ENCODE measurements around the gene PBXIP1. TPM values are rescaled to one million over a fixed set of nuclear protein-coding genes. Genes with fewer than 3 reads are reported as not detected.
"Not testable (repeated sequence)": the region's sequence is repeated elsewhere in the genome, so short reads cannot be mapped to it uniquely, and the experiment has no call there.

The PBXIP1 gene
- total and polyA plus RNA-seq, 2 experiments from 2014 or later, result 53.0 to 61.0 TPM

- H3K27ac ChIP-seq, result no peak overlapping the region
Observed at GRCh38 chr1:154911691-154912550, 44.0 kb downstream of the PBXIP1 start.

GRCh38 chr1:154910851-154911250 is 45.0 kb downstream of the PBXIP1 start:
- no peaks in the 10 kb centered on the region for H3K9me2 ChIP-seq (replicated peaks; ENCODE audit: insufficient read depth)
- H3K27ac ChIP-seq, result no peak overlapping the region
- H3K9me3 ChIP-seq (ENCODE audit: low read depth), result no peaks in the 10 kb centered on the region
- no peaks in the 10 kb centered on the region for H4K20me1 ChIP-seq (ENCODE audit: insufficient read depth, poor library complexity, severe bottlenecking)
- DNase-seq (ENCODE audit: low spot score), result no peak
- no peaks in the 10 kb centered on the region for H3K79me2 ChIP-seq
- no peaks in the 10 kb centered on the region for H3K36me3 ChIP-seq (replicated peaks; ENCODE audit: insufficient read depth, low read depth)
- no peak overlapping the region for H3K4me2 ChIP-seq
- no peaks in the 10 kb centered on the region for H3K27me3 ChIP-seq
- TF ChIP-seq EZH2 (IDR thresholded peaks at IDR 0.05; ENCODE audit: borderline replicate concordance) (no peak), EZH2phosphoT487 (IDR thresholded peaks at IDR 0.05; ENCODE audit: low read depth, severe bottlenecking, unreplicated experiment) (no peak), CTCF (IDR thresholded peaks at IDR 0.05; ENCODE audit: poor library complexity) (no peak)
- 88% methylated on average over 5 of the region's 5 CpGs for WGBS (ENCODE audit: low lambda C conversion rate, missing lambda C conversion rate)
- H2AFZ ChIP-seq, result no peak overlapping the region
- H3K4me3 ChIP-seq, result no peak overlapping the region
- H3K4me1 ChIP-seq (ENCODE audit: insufficient read depth), result no peaks in the 10 kb centered on the region

More at GRCh38 chr1:154911691-154912550, 44.0 kb downstream of the PBXIP1 start:
- 91% methylated on average over 8 of the region's 8 CpGs for WGBS (ENCODE audit: low lambda C conversion rate, missing lambda C conversion rate)
- Histone ChIP-seq H3K4me2 (no peak overlapping the region), H3K9me3 (ENCODE audit: low read depth) (no peaks in the 10 kb centered on the region), H3K79me2 (no peaks in the 10 kb centered on the region), H3K4me3 (no peak overlapping the region), H3K36me3 (replicated peaks; ENCODE audit: insufficient read depth, low read depth) (no peaks in the 10 kb centered on the region), H3K9me2 (replicated peaks; ENCODE audit: insufficient read depth) (no peaks in the 10 kb centered on the region), H3K4me1 (ENCODE audit: insufficient read depth) (no peaks in the 10 kb centered on the region), H2AFZ (no peak overlapping the region), H3K27me3 (no peaks in the 10 kb centered on the region), H4K20me1 (ENCODE audit: insufficient read depth, poor library complexity, severe bottlenecking) (no peaks in the 10 kb centered on the region)
- DNase-seq (ENCODE audit: low spot score), result no peak
- TF ChIP-seq EZH2phosphoT487 (IDR thresholded peaks at IDR 0.05; ENCODE audit: low read depth, severe bottlenecking, unreplicated experiment), result no peak
- TF ChIP-seq CTCF (IDR thresholded peaks at IDR 0.05; ENCODE audit: poor library complexity), result no peak
- no peak for TF ChIP-seq EZH2 (IDR thresholded peaks at IDR 0.05; ENCODE audit: borderline replicate concordance)

GRCh38 chr1:154908937-154909336 is 47.0 kb downstream of the PBXIP1 start:
- H3K27ac ChIP-seq, result no peak overlapping the region
- H3K27me3 ChIP-seq, result no peaks in the 10 kb centered on the region
- no peak overlapping the region for H3K4me3 ChIP-seq
- no peak overlapping the region for H3K4me2 ChIP-seq
- no peaks in the 10 kb centered on the region for H4K20me1 ChIP-seq (ENCODE audit: insufficient read depth, poor library complexity, severe bottlenecking)
- no peaks in the 10 kb centered on the region for H3K9me2 ChIP-seq (replicated peaks; ENCODE audit: insufficient read depth)
- no peak for DNase-seq (ENCODE audit: low spot score)
- no peak overlapping the region for H2AFZ ChIP-seq
- WGBS (ENCODE audit: low lambda C conversion rate, missing lambda C conversion rate), result 89% methylated on average over 5 of the region's 5 CpGs
- no peaks in the 10 kb centered on the region for H3K9me3 ChIP-seq (ENCODE audit: low read depth)
- H3K36me3 ChIP-seq (replicated peaks; ENCODE audit: insufficient read depth, low read depth), result no peaks in the 10 kb centered on the region
- no peaks in the 10 kb centered on the region for H3K4me1 ChIP-seq (ENCODE audit: insufficient read depth)
- H3K79me2 ChIP-seq, result no peaks in the 10 kb centered on the region
- TF ChIP-seq EZH2phosphoT487 (IDR thresholded peaks at IDR 0.05; ENCODE audit: low read depth, severe bottlenecking, unreplicated experiment), result no peak
- no peak for TF ChIP-seq CTCF (IDR thresholded peaks at IDR 0.05; ENCODE audit: poor library complexity)
- no peak for TF ChIP-seq EZH2 (IDR thresholded peaks at IDR 0.05; ENCODE audit: borderline replicate concordance)

DNA sequence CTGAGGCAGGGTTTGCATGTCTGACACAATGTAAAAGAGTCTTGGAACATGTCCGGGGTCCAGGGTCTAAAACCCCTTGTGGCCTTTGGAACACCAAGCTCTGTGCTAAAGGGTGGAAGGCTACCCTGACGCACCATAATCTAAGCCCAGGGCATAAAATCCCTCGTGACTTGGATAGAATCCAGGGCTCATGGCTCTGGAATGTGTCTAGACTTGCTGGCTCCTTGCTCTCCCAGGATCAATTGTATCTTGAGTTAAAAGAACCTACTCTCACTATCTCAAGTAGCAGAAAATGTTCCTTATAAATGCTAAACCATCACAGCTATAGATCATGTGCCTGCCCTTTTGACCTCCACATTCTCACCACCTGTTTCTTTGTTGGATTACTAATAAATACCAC is 47.8 kb downstream of the PBXIP1 start:
- H3K4me1 ChIP-seq (ENCODE audit: insufficient read depth); H3K79me2 ChIP-seq; H3K9me3 ChIP-seq (ENCODE audit: low read depth); H3K4me2 ChIP-seq; H3K36me3 ChIP-seq (replicated peaks; ENCODE audit: insufficient read depth, low read depth); H4K20me1 ChIP-seq (ENCODE audit: insufficient read depth, poor library complexity, severe bottlenecking); H3K9me2 ChIP-seq (replicated peaks; ENCODE audit: insufficient read depth); DNase-seq (ENCODE audit: low spot score); H3K27me3 ChIP-seq; H3K27ac ChIP-seq; H2AFZ ChIP-seq; H3K4me3 ChIP-seq: not testable (repeated sequence)
- 78% methylated on average over 3 of the region's 3 CpGs for WGBS (ENCODE audit: low lambda C conversion rate, missing lambda C conversion rate)

All from hepatocyte (in vitro differentiated cells).